BLaER1 treated with 17β-estradiol and CSF1 and Interleukin-3, amounts not matched to agents 10 nM and 100 nM (cell line): ENCODE measurements around the gene ELF4.

Source experiments
- H3K27ac ChIP-seq, 11 experiments: shearing (Covaris generic); formaldehyde crosslinking; 2 replicates each; pipeline ENCODE4 v1.8.1; 2022
- H3K27me3 ChIP-seq, 11 experiments: shearing (Covaris generic); formaldehyde crosslinking; 2 replicates each; pipeline ENCODE4 v1.8.1; 2022
- H3K36me3 ChIP-seq, 11 experiments: shearing (Covaris generic); formaldehyde crosslinking; 2 replicates each; pipeline ENCODE4 v1.8.1; 2022
- H3K4me1 ChIP-seq, 10 experiments: shearing (Covaris generic); formaldehyde crosslinking; 2 replicates each; pipeline ENCODE4 v1.8.1; 2022
- H3K4me2 ChIP-seq, 11 experiments: shearing (Covaris generic); formaldehyde crosslinking; 2 replicates each; pipeline ENCODE4 v1.8.1; 2022
- H3K4me3 ChIP-seq, 10 experiments: shearing (Covaris generic); formaldehyde crosslinking; 2 replicates each; pipeline ENCODE4 v1.8.1; 2022
- H3K9ac ChIP-seq, 11 experiments: shearing (Covaris generic); formaldehyde crosslinking; 2 replicates each; pipeline ENCODE4 v1.8.1; 2022
- H3K9me3 ChIP-seq, 11 experiments: shearing (Covaris generic); formaldehyde crosslinking; replicated peaks in 1 of 11; 2 replicates each; pipeline ENCODE4 v1.8.1; 2022
- H4K20me1 ChIP-seq, 11 experiments: shearing (Covaris generic); formaldehyde crosslinking; 2 replicates each; pipeline ENCODE4 v1.8.1; 2022
- Cebpa-rat ChIP-seq, 11 experiments: shearing (Covaris generic); IDR thresholded peaks; 2 replicates each; pipeline ENCODE4 v1.8.1; 2022

Gene ELF4

GRCh38 chrX:130060122-130061069 lies 49.9 kb downstream of the ELF4 start:
- Histone ChIP-seq H3K36me3 (peaks cover 0 to 23% (median 9%) of the 10 kb centered on the region in 11 experiments; a peak in 16 of 22 replicates), H4K20me1 (peaks cover 0 to 58% (median 11%) of the 10 kb centered on the region in 11 experiments; a peak in 15 of 22 replicates), H3K4me1 (peaks cover 27 to 53% (median 47%) of the 10 kb centered on the region in 10 experiments; a peak in 19 of 20 replicates), H3K27ac (peak overlapping the region; percentile 33 to 79 (median 71); a peak in 20 of 22 replicates), H3K9ac (peak overlapping the region; percentile 68 to 82 (median 79)), H3K4me3 (peak overlapping the region; percentile 49 to 69 (median 58)), H3K27me3 (peaks cover 34 to 75% (median 49%) of the 10 kb centered on the region in 11 experiments; a peak in 21 of 22 replicates), H3K9me3 (peaks cover 0 to 9% (median 0%) of the 10 kb centered on the region in 11 experiments; a peak in 3 of 22 replicates), H3K4me2 (peak overlapping the region; percentile 68 to 85 (median 76))
- no peak for TF ChIP-seq Cebpa-rat (IDR thresholded peaks at IDR 0.05)

GRCh38 chrX:130058652-130059051 lies 51.6 kb downstream of the ELF4 start:
- TF ChIP-seq Cebpa-rat (IDR thresholded peaks at IDR 0.05) = no peak
- H3K9me3 ChIP-seq = peaks cover 0 to 9% (median 0%) of the 10 kb centered on the region in 11 experiments; a peak in 3 of 22 replicates
- H3K27ac ChIP-seq = no peak overlapping the region
- no peak overlapping the region; a peak in 2 of 22 replicates for H3K9ac ChIP-seq
- H3K4me2 ChIP-seq = peak overlapping the region; percentile 21 to 75 (median 47)
- peaks cover 45 to 78% (median 54%) of the 10 kb centered on the region in 11 experiments for H3K27me3 ChIP-seq
- peaks cover 0 to 61% (median 13%) of the 10 kb centered on the region in 11 experiments; a peak in 14 of 22 replicates for H4K20me1 ChIP-seq
- H3K4me3 ChIP-seq = no peak overlapping the region
- H3K36me3 ChIP-seq = peaks cover 0 to 26% (median 7%) of the 10 kb centered on the region in 11 experiments; a peak in 12 of 22 replicates
- peaks cover 27 to 67% (median 62%) of the 10 kb centered on the region in 10 experiments; a peak in 19 of 20 replicates for H3K4me1 ChIP-seq

- TF ChIP-seq Cebpa-rat (IDR thresholded peaks at IDR 0.05) = no peak
- Histone ChIP-seq H3K4me3 (no peak overlapping the region), H3K27me3 (peaks cover 60 to 85% (median 68%) of the 10 kb centered on the region in 11 experiments), H3K4me1 (peaks cover 27 to 73% (median 63%) of the 10 kb centered on the region in 10 experiments; a peak in 19 of 20 replicates), H3K9me3 (peaks cover 0 to 9% (median 0%) of the 10 kb centered on the region in 11 experiments; a peak in 3 of 22 replicates), H4K20me1 (peaks cover 0 to 66% (median 16%) of the 10 kb centered on the region in 11 experiments; a peak in 14 of 22 replicates), H3K27ac (no peak overlapping the region), H3K9ac (no peak overlapping the region), H3K4me2 (peak overlapping the region in 6 of 11 experiments; percentile 14 to 75 (median 53); a peak in 10 of 22 replicates), H3K36me3 (peaks cover 6 to 41% (median 16%) of the 10 kb centered on the region in 11 experiments; a peak in 20 of 22 replicates)
Measured at GRCh38 chrX:130057209-130057608, 53.1 kb downstream of the ELF4 start.

- TF ChIP-seq Cebpa-rat (IDR thresholded peaks at IDR 0.05) = no peak
- Histone ChIP-seq H3K9me3 (peaks cover 0 to 9% (median 0%) of the 10 kb centered on the region in 11 experiments; a peak in 3 of 22 replicates), H3K4me2 (peak overlapping the region in 9 of 11 experiments; percentile 24 to 70 (median 51); a peak in 17 of 22 replicates), H3K4me3 (no peak overlapping the region), H3K4me1 (peaks cover 19 to 66% (median 53%) of the 10 kb centered on the region in 10 experiments; a peak in 19 of 20 replicates), H3K27me3 (peaks cover 72 to 90% (median 82%) of the 10 kb centered on the region in 11 experiments), H3K27ac (peak overlapping the region in 1 of 11 experiments; percentile 21; a peak in 1 of 22 replicates), H3K36me3 (peaks cover 19 to 54% (median 29%) of the 10 kb centered on the region in 11 experiments; a peak in 21 of 22 replicates), H4K20me1 (peaks cover 0 to 57% (median 16%) of the 10 kb centered on the region in 11 experiments; a peak in 14 of 22 replicates), H3K9ac (no peak overlapping the region)
Measured at GRCh38 chrX:130055899-130056298, 54.4 kb downstream of the ELF4 start.

GRCh38 chrX:130055103-130055502 lies 55.2 kb downstream of the ELF4 start:
- no peak overlapping the region for H3K4me3 ChIP-seq
- peak overlapping the region in 4 of 11 experiments; percentile 6 to 43 (median 37); a peak in 3 of 22 replicates for H3K27ac ChIP-seq
- H3K27me3 ChIP-seq = peaks cover 77 to 96% (median 90%) of the 10 kb centered on the region in 11 experiments
- H3K9ac ChIP-seq = peak overlapping the region in 4 of 11 experiments; percentile 4 to 33 (median 20); a peak in 2 of 22 replicates
- peaks cover 26 to 62% (median 37%) of the 10 kb centered on the region in 11 experiments for H3K36me3 ChIP-seq
- TF ChIP-seq Cebpa-rat (IDR thresholded peaks at IDR 0.05) = no peak
- peaks cover 0 to 3% (median 0%) of the 10 kb centered on the region in 11 experiments; a peak in 2 of 22 replicates for H3K9me3 ChIP-seq
- H3K4me1 ChIP-seq = peaks cover 17 to 63% (median 50%) of the 10 kb centered on the region in 10 experiments; a peak in 19 of 20 replicates
- peak overlapping the region in 9 of 11 experiments; percentile 24 to 70 (median 51); a peak in 17 of 22 replicates for H3K4me2 ChIP-seq
- H4K20me1 ChIP-seq = peaks cover 0 to 56% (median 16%) of the 10 kb centered on the region in 11 experiments; a peak in 14 of 22 replicates

- Histone ChIP-seq H3K9ac (no peak overlapping the region), H3K4me2 (peak overlapping the region in 2 of 11 experiments; percentile 5 to 29; a peak in 2 of 22 replicates), H3K4me3 (no peak overlapping the region), H3K4me1 (peaks cover 5 to 48% (median 38%) of the 10 kb centered on the region in 10 experiments; a peak in 19 of 20 replicates), H3K36me3 (peaks cover 35 to 80% (median 54%) of the 10 kb centered on the region in 11 experiments), H3K27me3 (peaks cover 72 to 95% (median 89%) of the 10 kb centered on the region in 11 experiments), H4K20me1 (peaks cover 0 to 49% (median 16%) of the 10 kb centered on the region in 11 experiments; a peak in 14 of 22 replicates), H3K9me3 (peaks cover 8 to 13% (median 10%) of the 10 kb centered on the region in 11 experiments; a peak in 19 of 22 replicates), H3K27ac (no peak overlapping the region)
- no peak for TF ChIP-seq Cebpa-rat (IDR thresholded peaks at IDR 0.05)
Measured at GRCh38 chrX:130053236-130053635, 57.1 kb downstream of the ELF4 start.

GRCh38 chrX:130051176-130051845 lies 59.0 kb downstream of the ELF4 start:
- H3K9ac ChIP-seq = no peak overlapping the region
- no peak overlapping the region for H3K4me2 ChIP-seq
- H3K27me3 ChIP-seq = peaks cover 65 to 91% (median 82%) of the 10 kb centered on the region in 11 experiments
- peaks cover 0 to 33% (median 23%) of the 10 kb centered on the region in 10 experiments; a peak in 16 of 20 replicates for H3K4me1 ChIP-seq
- peaks cover 48 to 98% (median 70%) of the 10 kb centered on the region in 11 experiments for H3K36me3 ChIP-seq
- no peak overlapping the region for H3K27ac ChIP-seq
- H4K20me1 ChIP-seq = peaks cover 0 to 49% (median 16%) of the 10 kb centered on the region in 11 experiments; a peak in 13 of 22 replicates
- no peak for TF ChIP-seq Cebpa-rat (IDR thresholded peaks at IDR 0.05)
- peaks cover 14 to 28% (median 22%) of the 10 kb centered on the region in 11 experiments; a peak in 20 of 22 replicates for H3K9me3 ChIP-seq
- no peak overlapping the region for H3K4me3 ChIP-seq
